Hypothalamus (tissue), 51 donors: ENCODE data around the gene ANAPC16.
"Not testable (repeated sequence)": the region's sequence is repeated elsewhere in the genome, so short reads cannot be mapped to it uniquely, and the experiment has no call there.

Experiments used
- DNase-seq, 51 donors: peaks; one replicate each; lab custom pipeline; 2025; lab: John Stamatoyannopoulos, UW

ANAPC16 gene

GRCh38 chr10:72260976-72261783 is 45.4 kb downstream of the ANAPC16 start:
- peak in 5 of 51 donors; percentile 26 to 83 (median 55) for DNase-seq

GRCh38 chr10:72261784-72262404 is 46.1 kb downstream of the ANAPC16 start:
- no peak for DNase-seq

DNA sequence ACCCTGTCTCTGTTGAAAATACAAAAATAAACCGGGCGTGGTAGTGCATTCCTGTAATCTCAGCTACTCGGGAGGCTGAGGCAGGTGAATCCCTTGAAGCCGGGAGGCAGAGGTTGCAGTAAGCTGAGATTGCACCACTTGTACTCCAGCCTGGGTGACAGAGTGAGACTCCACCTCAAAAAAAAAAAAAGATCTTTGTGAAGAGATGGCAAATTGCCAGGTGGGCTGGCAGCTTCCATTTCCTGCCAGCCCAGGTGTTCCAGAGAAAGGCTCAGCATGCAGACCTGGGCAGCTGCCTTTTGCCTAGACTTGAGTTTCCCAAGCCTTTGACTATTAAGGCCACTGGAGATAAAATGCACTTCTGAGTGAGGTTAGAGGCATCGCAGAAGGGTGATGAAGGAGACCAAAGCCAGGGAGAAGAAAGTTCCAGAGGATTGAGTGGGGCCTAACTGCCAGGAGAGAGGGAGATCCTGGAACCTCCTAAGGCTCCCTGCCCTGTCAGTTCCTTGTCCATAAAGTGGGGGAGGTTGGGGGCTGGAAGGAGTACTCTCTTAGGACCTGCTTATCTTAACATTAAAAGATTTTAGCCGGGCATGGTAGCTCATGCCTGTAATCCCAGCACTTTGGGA is 47.9 kb downstream of the ANAPC16 start:
- DNase-seq: no peak

DNA sequence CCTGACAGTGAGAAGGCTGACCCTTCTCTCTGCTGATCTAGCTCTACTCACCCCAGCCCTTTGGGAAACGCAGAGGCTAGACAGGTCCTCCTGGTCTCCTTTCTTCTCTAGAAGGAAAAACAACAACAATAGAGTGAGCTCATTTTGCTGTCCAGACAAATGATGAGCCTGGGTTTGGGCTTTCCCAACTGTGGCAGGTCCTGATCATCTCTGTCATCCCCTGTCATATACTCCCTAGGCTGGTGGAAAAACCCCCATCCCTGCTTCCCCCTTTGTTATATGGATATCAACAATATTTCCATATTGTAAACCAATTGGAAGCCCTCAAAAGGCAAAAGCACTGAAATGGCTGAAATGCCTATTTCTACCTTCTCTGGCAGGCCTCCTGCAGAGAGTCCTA is 48.7 kb downstream of the ANAPC16 start:
- no peak for DNase-seq

GRCh38 chr10:72265508-72265907 is 49.7 kb downstream of the ANAPC16 start:
- DNase-seq: no peak

GRCh38 chr10:72265990-72266865 is 50.4 kb downstream of the ANAPC16 start:
- no peak for DNase-seq

- DNase-seq: no peak
Observed at GRCh38 chr10:72267381-72267780, 51.6 kb downstream of the ANAPC16 start.

DNA sequence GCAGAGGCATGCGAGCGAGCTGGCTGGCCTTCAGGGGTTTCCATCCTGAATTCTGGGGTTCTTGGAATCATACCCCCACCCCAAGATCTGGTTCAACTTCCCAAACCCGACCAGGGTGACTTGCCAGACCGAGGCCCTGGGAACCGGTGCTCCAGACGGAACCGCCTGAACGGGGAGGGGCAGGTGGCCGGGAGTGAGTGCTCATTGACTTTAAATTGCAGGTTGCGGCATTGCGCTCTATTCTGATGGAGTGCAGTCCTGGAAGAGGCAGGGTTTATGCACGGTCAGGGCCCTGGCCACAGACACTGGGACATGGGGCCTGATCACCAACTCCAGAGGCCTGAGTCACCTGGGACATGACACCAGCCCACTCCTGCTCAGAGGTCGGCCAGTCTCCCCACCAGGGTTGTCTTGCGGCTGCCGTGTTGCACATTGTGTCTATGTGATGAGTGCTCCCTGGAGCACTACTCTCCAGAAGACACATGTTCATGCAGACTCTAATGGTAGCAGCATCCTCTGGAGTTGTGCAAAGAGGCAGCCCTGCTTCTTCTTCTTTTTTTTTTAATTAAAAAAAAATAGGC is 52.1 kb downstream of the ANAPC16 start:
- no peak for DNase-seq

GRCh38 chr10:72268475-72269200 is 52.8 kb downstream of the ANAPC16 start:
- not testable (repeated sequence) for DNase-seq

GRCh38 chr10:72270607-72271281 is 54.9 kb downstream of the ANAPC16 start:
- no peak for DNase-seq

DNA sequence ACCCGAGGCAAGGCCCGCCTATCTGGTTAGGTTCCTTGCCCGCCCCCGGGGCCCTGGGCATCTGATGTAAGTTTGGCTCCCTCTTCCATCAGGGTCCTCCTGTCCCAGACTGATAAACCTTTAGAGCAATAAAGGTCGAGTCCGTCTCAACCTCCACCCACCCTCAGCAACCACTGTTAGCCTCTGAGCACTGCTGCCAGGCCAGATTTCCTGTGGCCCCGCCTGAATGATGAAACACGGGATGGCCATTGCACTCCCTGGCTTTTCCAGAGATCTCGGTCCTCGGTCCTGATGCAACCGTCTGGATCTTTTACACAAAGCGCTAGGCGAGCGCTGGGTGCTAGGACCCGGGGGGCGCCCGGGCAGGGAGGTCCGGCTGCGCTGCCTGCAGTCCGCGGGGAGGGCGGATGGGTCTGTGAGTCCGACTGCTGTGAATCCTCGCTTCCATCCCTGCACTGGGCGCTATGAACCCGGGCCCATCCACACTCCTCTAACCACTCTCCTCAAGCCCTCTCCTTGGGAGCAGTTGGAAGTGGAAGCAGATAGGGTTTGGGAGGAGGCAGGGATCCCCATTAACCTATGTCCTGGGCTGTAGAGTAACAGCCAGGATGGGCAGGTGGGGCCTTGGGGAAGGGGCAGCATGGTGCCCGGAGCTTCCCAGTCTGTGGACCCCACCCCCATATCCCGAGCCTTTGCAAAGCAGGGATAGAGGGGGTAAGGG is 57.0 kb downstream of the ANAPC16 start:
- DNase-seq: peak; percentile 51 to 96 (median 87)

- peak; percentile 86 to 100 (median 99) for DNase-seq
Observed at GRCh38 chr10:72273410-72274212, 57.8 kb downstream of the ANAPC16 start, which contains the start of gene DDIT4. TSS of gene DDIT4 (plus strand) at chr10:72273924. CDS start at chr10:72274217, 293 bp downstream.

GRCh38 chr10:72274213-72274729 is 58.5 kb downstream of the ANAPC16 start:
- DNase-seq: peak in 9 of 51 donors; percentile 47 to 71 (median 54)

GRCh38 chr10:72274730-72275350 is 59.0 kb downstream of the ANAPC16 start:
- DNase-seq: peak in 43 of 51 donors; percentile 12 to 87 (median 66)

GRCh38 chr10:72275351-72276012 is 59.7 kb downstream of the ANAPC16 start:
- DNase-seq: peak in 15 of 51 donors; percentile 15 to 61 (median 47)

GRCh38 chr10:72276013-72276387 is 60.2 kb downstream of the ANAPC16 start:
- peak in 10 of 51 donors; percentile 12 to 48 (median 32) for DNase-seq
